OCI-LY3 (cell line): Measurements from ENCODE around the gene PELI1.

Source experiments
- H2AFZ ChIP-seq: fragments of 200-600, 300-600 bp; shearing (Covaris generic); 2 replicates; pipeline ENCODE4 v1.6.0; 2014; ENCODE audit warnings: antibody characterized with exemption, low read depth, low read length
- H3K27ac ChIP-seq: fragments of 200-600, 300-600 bp; sonication (generic); 2 replicates; pipeline ENCODE4 v1.5.1; 2014; ENCODE audit warnings: mild to moderate bottlenecking, low read length, moderate library complexity, mixed read lengths
- H3K27me3 ChIP-seq: fragments of 200-600, 300-600 bp; sonication (generic); 2 replicates; pipeline ENCODE4 v1.6.1; 2014; ENCODE audit warnings: low read depth, low read length, mixed read lengths
- H3K36me3 ChIP-seq: fragments of 200-600, 300-600 bp; sonication (generic); replicated peaks from 2 replicates; pipeline ENCODE3; 2014; ENCODE audit warnings: low read depth, low read length, mixed read lengths
- H3K4me1 ChIP-seq: fragments of 300-600, 200-600 bp; sonication (generic); 2 replicates; pipeline ENCODE4 v1.6.1; 2014; ENCODE audit warnings: low read length, mixed read lengths
- H3K4me2 ChIP-seq: fragments of 200-600, 300-600 bp; sonication (generic); 2 replicates; pipeline ENCODE4 v1.6.1; 2014; ENCODE audit warnings: low read length, mixed read lengths
- H3K4me3 ChIP-seq: fragments of 300-600, 200-600 bp; sonication (generic); 2 replicates; pipeline ENCODE4 v1.5.1; 2014; ENCODE audit warnings: antibody characterized with exemption, mild to moderate bottlenecking, low read length, moderate library complexity
- H3K79me2 ChIP-seq: fragments of 300-600, 200-600 bp; shearing (Covaris generic); 2 replicates; pipeline ENCODE4 v1.6.1; 2014; ENCODE audit warnings: mild to moderate bottlenecking, low read length, mixed read lengths
- H3K9ac ChIP-seq: fragments of 300-600, 200-600 bp; shearing (Covaris generic); 2 replicates; pipeline ENCODE4 v1.6.0; 2014; ENCODE audit warnings: mild to moderate bottlenecking, low read length, moderate library complexity
- H3K9me3 ChIP-seq: fragments of 200-600, 300-600 bp; shearing (Covaris generic); 2 replicates; pipeline ENCODE4 v1.6.1; 2014; ENCODE audit warnings: low read length, mixed read lengths; ENCODE audit not compliant: insufficient read depth
- H4K20me1 ChIP-seq: fragments of 200-600, 300-600 bp; sonication (generic); 2 replicates; pipeline ENCODE4 v1.6.1; 2016; ENCODE audit warnings: low read length, mixed read lengths; ENCODE audit not compliant: insufficient read depth
- EZH2phosphoT487 ChIP-seq: fragments of 200-600 bp; shearing (Covaris generic); IDR thresholded peaks from 2 replicates; pipeline ENCODE4 v1.6.1; 2018; ENCODE audit warnings: antibody characterized with exemption, mixed run types, low read depth
- TF ChIP-seq, protein P1 (sequence below): fragments of 200-600, 300-600 bp; sonication (generic); IDR thresholded peaks from 2 replicates; pipeline ENCODE4 v1.5.1; 2014; ENCODE audit warnings: antibody characterized with exemption, low read length, low read depth

PELI1 gene

DNA sequence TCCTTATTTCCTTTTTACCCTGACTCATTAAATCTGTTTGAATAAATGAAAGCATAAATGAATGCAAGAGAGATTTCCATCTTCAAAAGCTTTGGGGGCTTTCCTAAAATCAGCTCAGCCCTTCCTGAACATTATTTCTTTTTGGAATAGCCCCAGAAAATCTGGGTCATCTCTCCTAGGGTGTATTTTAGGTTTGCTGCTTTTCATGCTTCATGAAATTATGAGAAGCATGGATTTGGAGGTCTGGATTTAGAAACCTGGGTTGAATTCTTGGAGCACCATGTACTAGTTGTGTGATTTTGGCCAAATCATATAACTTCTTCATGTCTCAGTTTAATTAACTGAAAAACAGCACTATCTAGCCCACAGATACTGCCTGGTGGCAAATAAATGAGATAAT, 24.0 kb upstream of the PELI1 start:
- Histone ChIP-seq H3K9me3 (no peaks in the 10 kb centered on the region), H3K4me1 (peaks cover 42% of the 10 kb centered on the region), H3K9ac (no peak overlapping the region), H3K27me3 (no peaks in the 10 kb centered on the region), H3K79me2 (no peaks in the 10 kb centered on the region), H3K27ac (no peak overlapping the region), H3K4me2 (peak overlapping the region; percentile 40; the same call in 1 of the 2 replicates), H4K20me1 (no peaks in the 10 kb centered on the region), H2AFZ (no peak overlapping the region), H3K36me3 (no peaks in the 10 kb centered on the region), H3K4me3 (no peak overlapping the region)
- TF ChIP-seq, protein P1, sequence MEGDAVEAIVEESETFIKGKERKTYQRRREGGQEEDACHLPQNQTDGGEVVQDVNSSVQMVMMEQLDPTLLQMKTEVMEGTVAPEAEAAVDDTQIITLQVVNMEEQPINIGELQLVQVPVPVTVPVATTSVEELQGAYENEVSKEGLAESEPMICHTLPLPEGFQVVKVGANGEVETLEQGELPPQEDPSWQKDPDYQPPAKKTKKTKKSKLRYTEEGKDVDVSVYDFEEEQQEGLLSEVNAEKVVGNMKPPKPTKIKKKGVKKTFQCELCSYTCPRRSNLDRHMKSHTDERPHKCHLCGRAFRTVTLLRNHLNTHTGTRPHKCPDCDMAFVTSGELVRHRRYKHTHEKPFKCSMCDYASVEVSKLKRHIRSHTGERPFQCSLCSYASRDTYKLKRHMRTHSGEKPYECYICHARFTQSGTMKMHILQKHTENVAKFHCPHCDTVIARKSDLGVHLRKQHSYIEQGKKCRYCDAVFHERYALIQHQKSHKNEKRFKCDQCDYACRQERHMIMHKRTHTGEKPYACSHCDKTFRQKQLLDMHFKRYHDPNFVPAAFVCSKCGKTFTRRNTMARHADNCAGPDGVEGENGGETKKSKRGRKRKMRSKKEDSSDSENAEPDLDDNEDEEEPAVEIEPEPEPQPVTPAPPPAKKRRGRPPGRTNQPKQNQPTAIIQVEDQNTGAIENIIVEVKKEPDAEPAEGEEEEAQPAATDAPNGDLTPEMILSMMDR: no peak
- TF ChIP-seq EZH2phosphoT487: no peak

DNA sequence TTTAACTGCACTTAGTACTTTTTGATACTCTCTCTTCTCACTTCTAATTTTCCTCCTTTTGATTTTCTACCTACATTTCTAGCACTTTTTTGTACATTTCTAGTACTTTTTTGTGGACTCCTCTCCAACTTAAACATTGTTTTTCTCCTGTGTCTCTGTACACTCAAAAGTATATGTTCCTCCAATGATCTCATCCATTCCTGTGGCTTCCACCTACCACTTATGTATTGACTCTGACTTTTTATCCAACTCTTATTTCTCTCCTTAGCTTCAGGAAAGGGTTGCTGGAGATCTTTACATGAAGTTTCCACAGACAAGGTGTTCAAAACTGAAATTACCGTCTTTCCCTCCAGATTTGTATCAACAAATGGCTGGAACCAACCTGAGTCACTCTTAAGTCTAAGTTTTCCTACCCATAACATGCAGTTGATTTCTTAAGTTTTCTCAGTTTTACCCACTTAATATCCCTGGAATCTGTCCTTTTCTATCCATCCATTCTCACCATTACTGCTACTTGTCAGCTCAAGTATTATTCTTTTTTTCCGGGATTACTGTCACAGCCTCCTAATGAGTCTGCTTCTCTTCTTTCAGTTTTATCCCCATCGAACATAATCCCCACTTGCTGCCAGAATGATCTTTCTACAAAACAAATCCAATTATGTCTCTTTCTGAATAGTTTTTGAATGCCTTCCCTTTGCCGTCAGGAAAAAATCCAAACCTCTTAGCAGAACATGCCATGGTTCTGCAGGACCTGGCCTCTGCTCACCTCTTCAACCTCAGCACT, 22.6 kb upstream of the PELI1 start:
- H3K4me2 ChIP-seq: peak overlapping the region; percentile 17; the same call in 1 of the 2 replicates
- H3K36me3 ChIP-seq: no peaks in the 10 kb centered on the region
- TF ChIP-seq, protein P1: no peak
- TF ChIP-seq EZH2phosphoT487: no peak

DNA sequence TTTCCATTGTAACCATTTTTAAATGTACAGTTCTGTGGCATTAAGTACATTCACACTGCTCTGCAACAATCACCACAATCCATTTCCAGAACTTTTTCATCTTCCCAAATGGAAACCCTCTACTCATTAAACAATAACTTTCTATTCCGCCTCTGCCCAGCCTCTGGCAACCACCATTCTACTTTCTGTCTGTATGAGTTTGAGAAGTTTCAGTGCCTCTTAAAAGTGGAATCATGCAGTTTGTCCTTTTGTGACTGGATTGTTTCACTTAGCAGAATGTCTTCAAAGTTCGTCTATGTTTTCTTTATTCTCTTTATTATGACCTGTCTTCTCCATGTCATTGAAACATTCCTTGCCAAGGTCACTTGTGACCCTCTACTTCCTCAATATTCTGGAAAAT, 22.0 kb upstream of the PELI1 start:
- Histone ChIP-seq H3K4me2 (peak overlapping the region; percentile 17; the same call in 1 of the 2 replicates), H3K9ac (no peak overlapping the region), H3K27me3 (no peaks in the 10 kb centered on the region), H3K27ac (no peak overlapping the region), H3K9me3 (no peaks in the 10 kb centered on the region), H3K4me3 (no peak overlapping the region), H4K20me1 (no peaks in the 10 kb centered on the region), H3K4me1 (peaks cover 42% of the 10 kb centered on the region), H2AFZ (no peak overlapping the region), H3K79me2 (no peaks in the 10 kb centered on the region), H3K36me3 (no peaks in the 10 kb centered on the region)
- TF ChIP-seq EZH2phosphoT487: no peak

More for the DNA sequence above, 22.6 kb upstream of the PELI1 start:
- Histone ChIP-seq H3K79me2 (no peaks in the 10 kb centered on the region), H3K4me1 (peaks cover 42% of the 10 kb centered on the region), H3K27me3 (no peaks in the 10 kb centered on the region), H4K20me1 (no peaks in the 10 kb centered on the region), H2AFZ (no peak overlapping the region), H3K9ac (no peak overlapping the region), H3K27ac (no peak overlapping the region), H3K9me3 (no peaks in the 10 kb centered on the region), H3K4me3 (no peak overlapping the region)

DNA sequence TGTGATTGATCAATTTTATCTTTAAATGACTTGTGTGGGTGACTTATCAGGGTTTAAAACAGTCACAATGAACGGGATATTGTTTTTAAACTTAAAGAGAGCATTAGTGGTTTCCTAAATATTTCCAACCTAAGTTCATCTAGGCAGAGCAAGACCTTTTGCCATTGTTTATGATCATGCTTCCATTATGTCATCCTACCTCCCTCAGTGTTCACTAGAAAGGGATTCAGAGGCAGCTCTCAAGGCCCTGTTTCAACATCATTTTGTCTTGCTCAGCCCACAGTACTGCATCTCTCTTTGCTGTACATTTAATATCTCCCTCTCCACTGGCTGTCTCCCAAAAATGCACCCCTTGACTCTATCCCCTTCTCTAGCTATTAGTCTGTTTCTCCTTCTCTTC, 21.5 kb upstream of the PELI1 start:
- Histone ChIP-seq H4K20me1 (no peaks in the 10 kb centered on the region), H3K36me3 (no peaks in the 10 kb centered on the region)

More for the DNA sequence above, 21.5 kb upstream of the PELI1 start:
- Histone ChIP-seq H3K4me1 (peaks cover 42% of the 10 kb centered on the region), H3K79me2 (no peaks in the 10 kb centered on the region), H3K27ac (no peak overlapping the region), H3K9ac (no peak overlapping the region), H3K4me3 (no peak overlapping the region), H3K4me2 (no peak overlapping the region), H2AFZ (no peak overlapping the region), H3K27me3 (no peaks in the 10 kb centered on the region), H3K9me3 (no peaks in the 10 kb centered on the region)
- TF ChIP-seq EZH2phosphoT487: no peak
- TF ChIP-seq, protein P1: no peak
